ENCODE results near the gene STUM. TPM values are rescaled to one million over a fixed set of nuclear protein-coding genes. Genes with fewer than 3 reads are reported as not detected.
A peak's percentile ranks its signal among the peaks of the same experiment; 100 is the strongest.
"Not testable (repeated sequence)": the region's sequence is repeated elsewhere in the genome, so short reads cannot be mapped to it uniquely, and the experiment has no call there.

Gene STUM
- polyA plus RNA-seq, 1 donor: 2.6 TPM

GRCh38 chr1:226604560-226605317 is 56.2 kb downstream of the STUM start:
- DNase-seq: no peak

DNA sequence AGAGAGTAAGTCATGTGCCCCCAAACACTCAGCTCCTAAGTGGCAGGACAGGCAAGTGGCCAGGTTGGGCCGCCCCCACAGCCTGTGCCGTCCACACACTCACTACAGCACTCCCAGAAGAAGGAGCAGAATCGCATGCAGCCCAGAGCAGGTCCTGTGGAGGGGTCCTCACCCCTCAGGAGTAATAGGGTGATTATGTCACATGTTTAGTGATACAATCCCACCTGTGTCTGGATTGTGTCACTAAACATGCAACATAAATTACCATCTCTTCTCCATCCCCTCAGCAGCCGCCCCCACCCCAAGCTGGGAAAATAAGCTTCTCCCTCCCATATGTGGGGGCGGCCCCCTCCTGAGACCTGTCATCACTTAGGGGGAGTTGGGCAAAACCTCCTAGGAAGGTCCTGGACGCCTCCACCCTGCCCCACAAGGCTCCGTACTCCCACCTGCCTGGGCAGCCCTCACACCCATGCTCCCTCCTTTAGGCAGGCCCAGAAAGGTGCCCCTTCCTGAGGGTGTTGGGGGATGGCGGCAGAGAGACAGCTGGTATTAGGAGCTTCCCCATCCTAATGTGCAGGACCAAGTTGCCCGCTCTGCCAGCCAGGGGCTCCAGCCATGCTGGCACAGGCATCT is 56.9 kb downstream of the STUM start:
- DNase-seq: no peak

- DNase-seq: no peak
Measured at GRCh38 chr1:226606311-226607267, 58.0 kb downstream of the STUM start.

DNA sequence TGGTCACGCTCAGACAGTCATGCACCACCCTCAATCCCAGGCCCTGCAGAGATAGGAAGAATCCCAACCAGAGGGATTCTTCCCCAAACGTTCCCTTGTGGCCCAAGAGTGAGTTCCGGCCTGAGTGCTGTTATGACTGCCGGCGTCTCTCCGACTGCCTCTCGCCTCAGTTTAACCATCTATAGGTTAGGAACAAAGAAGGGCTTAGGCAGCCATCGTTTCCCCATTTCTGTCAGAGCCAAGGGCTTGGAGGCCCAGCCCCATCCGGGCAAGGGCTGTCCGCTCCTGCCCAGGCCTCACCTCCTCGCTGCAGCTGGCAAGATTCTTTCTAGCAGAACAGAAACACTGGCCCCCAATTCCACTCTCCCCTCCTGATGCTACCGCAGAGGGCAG is 58.7 kb downstream of the STUM start:
- no peak for DNase-seq

DNA sequence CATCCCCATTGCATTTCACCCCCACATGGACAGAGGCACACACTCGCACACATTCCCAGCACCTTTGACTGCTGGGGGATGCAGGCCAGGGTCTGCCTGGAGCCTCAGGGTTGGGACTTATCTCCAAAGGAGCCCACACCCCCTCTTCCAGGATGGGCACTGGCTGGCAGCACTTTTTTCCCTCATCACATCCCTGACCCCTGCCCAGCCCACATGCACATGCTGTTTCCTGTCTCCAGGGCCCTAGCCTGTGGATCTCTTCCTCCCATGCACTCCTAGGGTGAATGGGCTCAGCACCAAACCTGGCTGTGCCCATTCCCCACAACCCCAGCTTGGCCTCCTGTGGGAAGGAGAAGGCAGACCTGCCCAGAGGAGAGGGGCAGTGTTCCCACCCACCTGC is 59.3 kb downstream of the STUM start:
- no peak for DNase-seq

GRCh38 chr1:226608699-226609505 is 60.3 kb downstream of the STUM start:
- DNase-seq: peak; percentile 60

GRCh38 chr1:226609836-226610455 is 61.4 kb downstream of the STUM start:
- DNase-seq: no peak

DNA sequence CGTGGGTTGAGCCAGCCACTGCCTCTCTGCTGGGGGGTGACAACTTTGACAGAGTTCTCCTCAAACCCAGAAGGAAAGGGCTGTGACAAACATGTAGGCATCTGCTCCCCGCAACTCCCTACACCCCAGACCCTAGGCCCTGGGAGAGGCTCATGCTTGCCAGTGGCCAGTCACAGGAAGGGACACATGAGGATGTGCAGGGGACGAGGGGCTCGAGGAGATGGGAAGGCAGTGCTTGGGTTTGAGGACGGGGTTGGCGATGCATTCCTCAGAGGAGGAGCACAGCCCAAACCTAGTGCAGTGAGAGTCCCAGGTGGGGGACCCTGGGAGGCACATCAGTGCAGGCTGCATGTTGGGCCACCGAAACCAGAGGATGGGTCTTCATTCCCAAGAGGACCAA is 62.1 kb downstream of the STUM start:
- DNase-seq: no peak

- no peak for DNase-seq
Measured at GRCh38 chr1:226611301-226611700, 62.7 kb downstream of the STUM start.

DNA sequence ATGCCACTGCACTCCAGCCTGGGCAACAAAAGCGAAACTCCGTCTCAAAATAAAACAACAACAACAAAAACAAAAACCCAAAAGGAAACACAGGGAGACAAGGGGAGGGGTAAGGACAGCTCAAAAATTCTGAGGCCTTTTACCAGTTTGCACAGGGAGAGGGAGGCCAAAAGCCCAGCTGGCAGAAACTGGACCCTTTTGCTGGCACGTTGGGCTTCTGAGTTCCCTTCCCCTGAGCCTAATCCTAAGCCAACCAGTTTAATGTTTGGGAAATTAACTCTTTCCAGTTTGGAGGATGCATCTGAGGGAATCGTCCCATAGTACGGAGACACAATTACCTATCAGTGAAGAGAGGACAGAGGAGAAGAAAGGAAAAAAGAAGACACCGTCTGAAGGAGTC is 63.4 kb downstream of the STUM start:
- DNase-seq: not testable (repeated sequence)

DNA sequence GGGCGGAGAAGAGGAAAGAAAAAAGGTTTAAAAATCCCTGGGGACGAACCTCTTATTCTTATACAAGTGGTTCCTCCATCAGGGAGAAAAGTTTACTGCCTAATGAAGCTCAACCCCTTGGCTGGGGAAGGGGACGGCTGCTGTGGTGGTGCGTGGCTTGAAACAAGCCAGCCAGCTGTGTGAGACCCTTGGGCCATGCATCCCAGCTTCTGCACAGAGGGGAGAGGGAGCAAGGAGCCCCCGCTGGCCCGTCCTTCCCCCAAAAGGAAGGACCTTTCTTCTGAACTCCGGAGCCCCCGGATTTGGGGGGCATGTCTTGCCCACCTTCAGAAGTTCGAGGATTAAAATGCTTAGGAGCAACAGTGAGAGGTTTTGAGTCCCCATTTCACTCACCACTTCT is 67.3 kb downstream of the STUM start:
- no peak for DNase-seq

DNA sequence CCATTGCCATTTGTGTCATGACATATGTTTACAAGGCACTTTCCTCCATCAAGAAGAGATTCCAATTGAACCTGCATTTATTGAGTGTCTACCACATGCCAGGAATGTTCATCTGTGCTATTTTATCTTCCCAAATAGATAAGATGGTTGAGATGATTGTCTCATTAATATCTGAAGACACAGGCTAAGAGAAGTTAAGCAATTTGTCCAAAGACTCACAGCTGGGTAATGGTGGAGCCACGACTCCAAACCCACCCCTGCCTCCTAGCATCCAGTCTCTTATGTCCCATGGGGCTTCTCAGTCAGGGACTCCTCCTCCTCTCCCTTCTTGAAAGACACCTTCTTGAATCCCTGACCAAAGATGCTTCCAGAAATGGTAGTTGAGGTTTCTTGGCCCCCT is 68.1 kb downstream of the STUM start:
- no peak for DNase-seq

- no peak for DNase-seq
Measured at GRCh38 chr1:226617109-226617508, 68.5 kb downstream of the STUM start.

- DNase-seq: not testable (repeated sequence)
Measured at GRCh38 chr1:226617719-226618118, 69.2 kb downstream of the STUM start.

DNA sequence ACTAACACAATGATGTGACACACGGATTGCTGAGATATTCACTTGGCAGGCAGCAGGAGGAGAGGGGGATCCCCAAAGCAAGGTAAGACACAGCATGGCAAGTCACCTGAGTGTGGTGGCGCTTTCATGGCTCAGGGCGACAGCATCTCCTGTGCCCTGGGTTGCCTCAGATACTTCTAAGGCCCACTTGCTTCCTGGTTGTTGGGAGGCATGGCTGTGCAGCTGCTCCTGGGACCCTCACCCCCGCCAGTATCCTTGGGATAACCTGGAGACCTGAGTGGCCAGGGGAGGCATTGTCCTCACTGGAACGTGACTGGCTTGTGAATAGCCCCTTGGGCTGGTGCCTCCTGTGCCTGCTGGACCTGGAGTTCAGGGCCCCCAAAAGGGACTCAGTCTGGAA is 69.8 kb downstream of the STUM start:
- no peak for DNase-seq

DNA sequence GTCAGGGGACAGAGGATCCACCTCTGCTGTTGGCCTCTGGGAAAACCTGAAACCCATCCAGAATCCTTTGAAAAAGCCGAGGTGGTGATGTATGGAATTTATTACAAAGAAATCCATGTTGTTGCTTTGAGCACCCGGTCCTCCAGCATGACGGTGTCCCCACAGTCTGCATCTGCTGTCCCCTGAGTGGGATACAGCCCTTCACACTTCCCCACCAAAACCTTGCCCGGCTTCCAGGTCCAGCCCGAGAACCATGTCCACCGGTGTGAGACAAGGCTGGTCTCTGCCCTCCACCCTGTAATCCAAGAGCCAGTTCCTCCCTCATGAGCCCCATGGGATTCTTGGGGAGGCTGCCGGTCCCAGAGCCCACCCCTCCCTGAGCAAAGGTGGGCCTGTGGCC is 70.5 kb downstream of the STUM start:
- no peak for DNase-seq

DNA sequence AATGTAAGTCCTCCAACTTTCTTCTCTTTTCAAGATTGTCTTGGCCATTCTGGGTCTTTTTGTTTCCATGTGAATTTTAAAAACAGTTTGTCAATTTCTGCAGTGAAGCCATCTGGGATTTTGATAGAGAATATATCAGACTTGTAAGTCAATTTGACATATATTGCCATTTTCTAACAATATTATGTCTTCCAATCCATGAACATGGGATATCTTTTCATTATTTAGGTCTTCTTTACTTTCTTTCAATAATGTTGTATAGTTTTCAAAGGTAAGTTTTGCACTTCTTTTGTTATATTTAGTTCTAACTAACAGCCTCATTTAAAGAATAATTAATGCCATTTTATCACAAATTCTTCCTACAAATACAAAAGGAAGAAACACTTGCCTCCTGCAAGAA is 73.4 kb downstream of the STUM start:
- no peak for DNase-seq

- no peak for DNase-seq
Measured at GRCh38 chr1:226624526-226624925, 76.0 kb downstream of the STUM start.

GRCh38 chr1:226625326-226625725 is 76.8 kb downstream of the STUM start:
- no peak for DNase-seq

DNA sequence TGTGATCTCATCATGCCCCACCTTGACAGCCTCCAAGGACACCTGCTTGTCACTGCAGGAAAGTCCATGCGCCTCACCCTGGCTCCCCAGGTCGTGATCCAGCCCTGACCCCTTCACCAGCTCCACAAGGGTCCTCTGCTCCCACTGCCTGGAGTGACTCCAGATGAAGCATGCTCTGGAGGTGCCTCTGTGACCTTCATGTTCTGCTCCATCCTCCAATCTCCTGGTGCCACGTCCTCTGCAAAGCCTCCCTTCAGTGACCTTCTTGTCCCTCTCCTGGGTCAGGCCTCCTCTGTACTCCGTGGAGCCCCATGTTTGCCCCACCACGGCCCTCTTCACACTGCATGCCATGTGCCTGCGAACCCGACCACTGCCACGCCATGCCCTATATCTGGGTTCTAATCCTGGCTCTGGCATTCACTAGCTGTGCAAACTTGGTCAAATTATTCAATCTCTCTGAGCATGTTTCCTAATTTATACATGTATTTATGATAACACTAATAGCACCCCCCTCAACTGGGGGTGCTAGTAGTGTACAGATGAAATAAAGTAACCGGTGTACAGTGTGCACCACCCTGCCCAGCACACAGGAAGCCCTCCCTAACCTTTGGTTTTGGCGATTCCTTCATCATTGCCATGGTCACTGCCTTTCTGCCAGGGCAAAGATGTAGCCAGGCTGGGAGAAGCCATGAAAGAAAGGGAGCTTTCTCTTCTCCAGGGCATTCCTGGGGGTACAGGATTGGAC is 77.4 kb downstream of the STUM start:
- no peak for DNase-seq

DNA sequence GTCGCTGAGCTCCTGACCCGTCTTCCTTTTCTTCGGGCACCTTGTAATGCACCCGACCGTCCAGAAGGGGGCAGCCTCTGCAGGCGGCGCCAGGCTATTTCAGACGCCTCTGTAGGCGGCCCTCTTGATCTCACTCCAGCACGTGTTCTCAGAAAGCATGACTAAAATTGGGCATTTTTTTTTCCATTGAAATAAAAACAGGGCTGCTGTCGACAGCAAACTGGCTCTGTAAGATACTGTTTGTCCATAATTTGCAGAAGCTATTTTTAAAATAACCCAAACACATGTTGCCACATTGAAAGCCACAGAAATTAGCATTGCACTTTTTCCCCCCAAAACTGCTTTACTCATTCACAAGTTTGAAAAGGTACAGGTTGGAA is 78.0 kb downstream of the STUM start:
- no peak for DNase-seq
